Hepatocyte (in vitro differentiated cells): ENCODE results near the gene CCDC85C.

ENCODE experiments used
- CTCF ChIP-seq: fragments of 200-600 bp; sonication (generic); IDR thresholded peaks from 2 replicates; pipeline ENCODE4 v1.5.1; 2016; ENCODE audit warnings: antibody characterized with exemption, mild to moderate bottlenecking; ENCODE audit not compliant: poor library complexity
- EZH2 ChIP-seq: fragments of 200-600 bp; sonication (generic); IDR thresholded peaks from 2 replicates; pipeline ENCODE4 v1.6.1; 2016; ENCODE audit warnings: antibody characterized with exemption, mild to moderate bottlenecking, borderline replicate concordance

DNA sequence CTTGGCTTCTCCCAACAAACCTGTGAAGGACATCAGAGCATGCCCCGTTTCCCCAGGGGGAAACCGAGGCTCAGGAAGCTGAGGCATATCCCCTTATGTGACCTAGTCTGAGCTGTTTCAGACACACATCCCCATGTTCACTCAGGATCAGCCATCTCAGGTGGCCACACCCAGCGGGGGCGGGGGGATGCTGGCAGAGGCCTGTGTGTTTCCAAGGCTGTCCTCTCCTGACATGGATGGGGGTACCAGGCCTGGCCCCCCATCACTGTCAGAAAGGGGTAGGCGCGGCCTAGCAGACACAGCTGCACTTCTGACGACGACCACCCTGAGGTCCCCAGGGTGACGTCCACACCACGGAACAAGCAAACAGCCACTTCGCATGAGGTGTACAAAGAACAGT is 22.1 kb downstream of the CCDC85C start:
- no peak for TF ChIP-seq CTCF
- no peak for TF ChIP-seq EZH2
